ENCODE results near the gene CFAP43. TPM values are rescaled to one million over a fixed set of nuclear protein-coding genes. Genes with fewer than 3 reads are reported as not detected.
"Not testable (repeated sequence)": the region's sequence is repeated elsewhere in the genome, so short reads cannot be mapped to it uniquely, and the experiment has no call there.

CFAP43 gene
- total RNA-seq, 1 experiment from 2014 or later = 0.08 TPM

- peaks cover 24% of the 10 kb centered on the region for H3K4me1 ChIP-seq (replicated peaks)
- no peak overlapping the region for H3K4me3 ChIP-seq
- no peak overlapping the region for H3K27ac ChIP-seq
- no peak for DNase-seq (ENCODE audit: low read depth in 1 of 2, low spot score in 2 of 2)
- no peaks in the 10 kb centered on the region; the same call in 1 of the 2 replicates for H3K27me3 ChIP-seq (replicated peaks)
- H3K9me3 ChIP-seq (replicated peaks) = no peaks in the 10 kb centered on the region; the same call in 1 of the 2 replicates
- H3K36me3 ChIP-seq = peaks cover 26% of the 10 kb centered on the region
Measured at GRCh38 chr10:104253106-104253505, 20.9 kb upstream of the CFAP43 start.

GRCh38 chr10:104252368-104252767 lies 20.2 kb upstream of the CFAP43 start:
- no peaks in the 10 kb centered on the region; the same call in 1 of the 2 replicates for H3K9me3 ChIP-seq (replicated peaks)
- peaks cover 19% of the 10 kb centered on the region for H3K36me3 ChIP-seq
- no peak for DNase-seq (ENCODE audit: low read depth in 1 of 2, low spot score in 2 of 2)
- H3K4me1 ChIP-seq (replicated peaks) = peaks cover 24% of the 10 kb centered on the region
- H3K27ac ChIP-seq = no peak overlapping the region
- no peak overlapping the region for H3K4me3 ChIP-seq
- H3K27me3 ChIP-seq (replicated peaks) = no peaks in the 10 kb centered on the region; the same call in 1 of the 2 replicates

GRCh38 chr10:104251443-104251842 lies 19.3 kb upstream of the CFAP43 start:
- H3K36me3 ChIP-seq = peaks cover 12% of the 10 kb centered on the region; the same call in 1 of the 2 replicates
- peaks cover 3% of the 10 kb centered on the region; the same call in 1 of the 2 replicates for H3K9me3 ChIP-seq (replicated peaks)
- no peak for DNase-seq (ENCODE audit: low read depth in 1 of 2, low spot score in 2 of 2)
- no peak overlapping the region for H3K4me3 ChIP-seq
- H3K27me3 ChIP-seq (replicated peaks) = no peaks in the 10 kb centered on the region; the same call in 1 of the 2 replicates
- no peak overlapping the region for H3K27ac ChIP-seq
- peaks cover 22% of the 10 kb centered on the region for H3K4me1 ChIP-seq (replicated peaks)

GRCh38 chr10:104250371-104250770 lies 18.2 kb upstream of the CFAP43 start:
- H3K27me3 ChIP-seq (replicated peaks) = no peaks in the 10 kb centered on the region; the same call in 1 of the 2 replicates
- DNase-seq (ENCODE audit: low read depth in 1 of 2, low spot score in 2 of 2) = no peak
- H3K9me3 ChIP-seq (replicated peaks) = peaks cover 3% of the 10 kb centered on the region; the same call in 1 of the 2 replicates

GRCh38 chr10:104248931-104249330 lies 16.8 kb upstream of the CFAP43 start:
- not testable (repeated sequence) for H3K27me3 ChIP-seq (replicated peaks); DNase-seq (ENCODE audit: low read depth in 1 of 2, low spot score in 2 of 2); H3K4me3 ChIP-seq; H3K9me3 ChIP-seq (replicated peaks); H3K36me3 ChIP-seq; H3K27ac ChIP-seq; H3K4me1 ChIP-seq (replicated peaks)

More at GRCh38 chr10:104250371-104250770, 18.2 kb upstream of the CFAP43 start:
- H3K27ac ChIP-seq = no peak overlapping the region
- H3K4me1 ChIP-seq (replicated peaks) = peaks cover 12% of the 10 kb centered on the region
- no peak overlapping the region for H3K4me3 ChIP-seq
- H3K36me3 ChIP-seq = peaks cover 3% of the 10 kb centered on the region; the same call in 1 of the 2 replicates

- Histone ChIP-seq H3K36me3 (no peaks in the 10 kb centered on the region), H3K4me1 (replicated peaks) (no peaks in the 10 kb centered on the region), H3K27me3 (replicated peaks) (no peaks in the 10 kb centered on the region; the same call in 1 of the 2 replicates), H3K27ac (no peak overlapping the region), H3K9me3 (replicated peaks) (peaks cover 3% of the 10 kb centered on the region; the same call in 1 of the 2 replicates), H3K4me3 (no peak overlapping the region)
- no peak for DNase-seq (ENCODE audit: low read depth in 1 of 2, low spot score in 2 of 2)
Measured at GRCh38 chr10:104247513-104248146, 15.5 kb upstream of the CFAP43 start.

GRCh38 chr10:104246976-104247375 lies 14.8 kb upstream of the CFAP43 start:
- no peak for DNase-seq (ENCODE audit: low read depth in 1 of 2, low spot score in 2 of 2)
- no peak overlapping the region for H3K27ac ChIP-seq

GRCh38 chr10:104245066-104245632 lies 13.0 kb upstream of the CFAP43 start:
- no peak overlapping the region for H3K27ac ChIP-seq
- H3K36me3 ChIP-seq = no peaks in the 10 kb centered on the region
- peaks cover 3% of the 10 kb centered on the region for H3K27me3 ChIP-seq (replicated peaks)
- no peaks in the 10 kb centered on the region for H3K4me1 ChIP-seq (replicated peaks)
- no peak for DNase-seq (ENCODE audit: low read depth in 1 of 2, low spot score in 2 of 2)
- peaks cover 3% of the 10 kb centered on the region; the same call in 1 of the 2 replicates for H3K9me3 ChIP-seq (replicated peaks)
- no peak overlapping the region for H3K4me3 ChIP-seq

More at GRCh38 chr10:104246976-104247375, 14.8 kb upstream of the CFAP43 start:
- H3K36me3 ChIP-seq = no peaks in the 10 kb centered on the region
- H3K9me3 ChIP-seq (replicated peaks) = peaks cover 3% of the 10 kb centered on the region; the same call in 1 of the 2 replicates
- no peak overlapping the region for H3K4me3 ChIP-seq
- no peaks in the 10 kb centered on the region for H3K4me1 ChIP-seq (replicated peaks)
- no peaks in the 10 kb centered on the region; the same call in 1 of the 2 replicates for H3K27me3 ChIP-seq (replicated peaks)

- DNase-seq (ENCODE audit: low read depth in 1 of 2, low spot score in 2 of 2) = no peak
- no peak overlapping the region for H3K4me3 ChIP-seq
- H3K36me3 ChIP-seq = no peaks in the 10 kb centered on the region
- peaks cover 3% of the 10 kb centered on the region; the same call in 1 of the 2 replicates for H3K9me3 ChIP-seq (replicated peaks)
- H3K4me1 ChIP-seq (replicated peaks) = no peaks in the 10 kb centered on the region
- H3K27me3 ChIP-seq (replicated peaks) = peaks cover 9% of the 10 kb centered on the region
- H3K27ac ChIP-seq = no peak overlapping the region
Measured at GRCh38 chr10:104243512-104243911, 11.3 kb upstream of the CFAP43 start.

GRCh38 chr10:104243009-104243408 lies 10.8 kb upstream of the CFAP43 start:
- not testable (repeated sequence) for DNase-seq (ENCODE audit: low read depth in 1 of 2, low spot score in 2 of 2)

GRCh38 chr10:104242545-104242944 lies 10.4 kb upstream of the CFAP43 start:
- Histone ChIP-seq H3K4me1 (replicated peaks) (no peaks in the 10 kb centered on the region), H3K27ac (no peak overlapping the region), H3K9me3 (replicated peaks) (0 out of 2 replicates have a peak, but pooled peaks cover 3% of the 10 kb centered on the region), H3K4me3 (no peak overlapping the region), H3K27me3 (replicated peaks) (peaks cover 11% of the 10 kb centered on the region), H3K36me3 (no peaks in the 10 kb centered on the region)
- DNase-seq (ENCODE audit: low read depth in 1 of 2, low spot score in 2 of 2) = no peak

More at GRCh38 chr10:104243009-104243408, 10.8 kb upstream of the CFAP43 start:
- H3K27ac ChIP-seq; H3K36me3 ChIP-seq; H3K27me3 ChIP-seq (replicated peaks); H3K9me3 ChIP-seq (replicated peaks); H3K4me3 ChIP-seq; H3K4me1 ChIP-seq (replicated peaks): not testable (repeated sequence)

GRCh38 chr10:104240078-104240477 lies 7.9 kb upstream of the CFAP43 start:
- no peaks in the 10 kb centered on the region for H3K36me3 ChIP-seq
- H3K4me1 ChIP-seq (replicated peaks) = no peaks in the 10 kb centered on the region
- DNase-seq (ENCODE audit: low read depth in 1 of 2, low spot score in 2 of 2) = no peak
- no peaks in the 10 kb centered on the region for H3K9me3 ChIP-seq (replicated peaks)
- no peak overlapping the region for H3K27ac ChIP-seq
- peaks cover 12% of the 10 kb centered on the region for H3K27me3 ChIP-seq (replicated peaks)
- no peak overlapping the region for H3K4me3 ChIP-seq

GRCh38 chr10:104235801-104236200 lies 3.6 kb upstream of the CFAP43 start:
- DNase-seq (ENCODE audit: low read depth in 1 of 2, low spot score in 2 of 2) = no peak
- H3K27me3 ChIP-seq (replicated peaks) = peaks cover 10% of the 10 kb centered on the region

GRCh38 chr10:104234934-104235333 lies 2.8 kb upstream of the CFAP43 start:
- peaks cover 13% of the 10 kb centered on the region for H3K27me3 ChIP-seq (replicated peaks)
- no peak overlapping the region for H3K27ac ChIP-seq
- DNase-seq (ENCODE audit: low read depth in 1 of 2, low spot score in 2 of 2) = no peak
- H3K36me3 ChIP-seq = no peaks in the 10 kb centered on the region
- H3K9me3 ChIP-seq (replicated peaks) = no peaks in the 10 kb centered on the region
- H3K4me3 ChIP-seq = no peak overlapping the region
- H3K4me1 ChIP-seq (replicated peaks) = no peaks in the 10 kb centered on the region

More at GRCh38 chr10:104235801-104236200, 3.6 kb upstream of the CFAP43 start:
- Histone ChIP-seq H3K4me1 (replicated peaks) (no peaks in the 10 kb centered on the region), H3K4me3 (no peak overlapping the region), H3K36me3 (no peaks in the 10 kb centered on the region), H3K9me3 (replicated peaks) (no peaks in the 10 kb centered on the region), H3K27ac (no peak overlapping the region)
